IPS-20b (cell line): ENCODE results near the gene PEX10.
"Not testable (repeated sequence)": the region's sequence is repeated elsewhere in the genome, so short reads cannot be mapped to it uniquely, and the experiment has no call there.

ENCODE experiments used
- H3K27ac ChIP-seq: one replicate; pipeline ENCODE4 v1.5.1; 2013; ENCODE audit warnings: low read length
- H3K27me3 ChIP-seq: 2 replicates; pipeline ENCODE4 v1.6.1; 2013; ENCODE audit warnings: mild to moderate bottlenecking, low read length, inconsistent platforms; ENCODE audit not compliant: insufficient read depth
- H3K36me3 ChIP-seq: 2 replicates; pipeline ENCODE4 v1.6.1; 2013; ENCODE audit warnings: low read depth, mild to moderate bottlenecking, inconsistent platforms, low read length, moderate library complexity; ENCODE audit not compliant: insufficient read depth
- H3K4me1 ChIP-seq: 2 replicates; pipeline ENCODE4 v1.6.1; 2013; ENCODE audit warnings: mild to moderate bottlenecking, control low read depth, inconsistent platforms, low read length, moderate library complexity; ENCODE audit not compliant: insufficient read depth
- H3K4me3 ChIP-seq: 2 replicates; pipeline ENCODE4 v1.5.1; 2013; ENCODE audit warnings: mild to moderate bottlenecking, low read length, inconsistent platforms
- H3K9ac ChIP-seq: 2 replicates; pipeline ENCODE4 v1.6.1; 2013; ENCODE audit warnings: low read depth, mild to moderate bottlenecking, inconsistent platforms, low read length, moderate library complexity
- H3K9me3 ChIP-seq: 2 replicates; pipeline ENCODE4 v1.6.1; 2013; ENCODE audit warnings: mild to moderate bottlenecking, low read depth, low read length, inconsistent platforms; ENCODE audit not compliant: insufficient read depth

Gene PEX10

GRCh38 chr1:2440346-2440745 lies 28.0 kb upstream of the PEX10 start:
- not testable (repeated sequence) for H3K9ac ChIP-seq, H3K4me3 ChIP-seq, H3K4me1 ChIP-seq, H3K36me3 ChIP-seq, H3K27ac ChIP-seq, H3K9me3 ChIP-seq
- H3K27me3 ChIP-seq = peaks cover 39% of the 10 kb centered on the region

GRCh38 chr1:2439369-2439768 lies 27.0 kb upstream of the PEX10 start:
- Histone ChIP-seq H3K4me3 (no peak overlapping the region), H3K27me3 (peaks cover 30% of the 10 kb centered on the region), H3K4me1 (no peaks in the 10 kb centered on the region), H3K36me3 (no peaks in the 10 kb centered on the region), H3K27ac (no peak overlapping the region), H3K9ac (no peak overlapping the region), H3K9me3 (no peaks in the 10 kb centered on the region)

- Histone ChIP-seq H3K4me3 (no peak overlapping the region), H3K27ac (no peak overlapping the region), H3K9ac (no peak overlapping the region), H3K27me3 (peaks cover 23% of the 10 kb centered on the region), H3K36me3 (no peaks in the 10 kb centered on the region), H3K4me1 (no peaks in the 10 kb centered on the region), H3K9me3 (no peaks in the 10 kb centered on the region)
Measured at GRCh38 chr1:2438641-2439040, 26.3 kb upstream of the PEX10 start.

- Histone ChIP-seq H3K9me3 (no peaks in the 10 kb centered on the region), H3K36me3 (no peaks in the 10 kb centered on the region), H3K27me3 (peaks cover 19% of the 10 kb centered on the region), H3K4me3 (no peak overlapping the region), H3K27ac (no peak overlapping the region), H3K4me1 (no peaks in the 10 kb centered on the region), H3K9ac (no peak overlapping the region)
Measured at GRCh38 chr1:2438038-2438437, 25.7 kb upstream of the PEX10 start.

GRCh38 chr1:2437617-2438016 lies 25.3 kb upstream of the PEX10 start:
- Histone ChIP-seq H3K27me3 (peaks cover 15% of the 10 kb centered on the region), H3K27ac (no peak overlapping the region), H3K4me3 (no peak overlapping the region), H3K9me3 (no peaks in the 10 kb centered on the region), H3K36me3 (no peaks in the 10 kb centered on the region), H3K4me1 (no peaks in the 10 kb centered on the region), H3K9ac (no peak overlapping the region)

- H3K4me3 ChIP-seq = no peak overlapping the region
- peaks cover 7% of the 10 kb centered on the region for H3K27me3 ChIP-seq
- no peaks in the 10 kb centered on the region for H3K9me3 ChIP-seq
- H3K36me3 ChIP-seq = no peaks in the 10 kb centered on the region
- no peaks in the 10 kb centered on the region for H3K4me1 ChIP-seq
- H3K27ac ChIP-seq = no peak overlapping the region
- H3K9ac ChIP-seq = no peak overlapping the region
Measured at GRCh38 chr1:2436876-2437275, 24.5 kb upstream of the PEX10 start.

GRCh38 chr1:2435746-2436355 lies 23.5 kb upstream of the PEX10 start:
- no peaks in the 10 kb centered on the region; the same call in 1 of the 2 replicates for H3K27me3 ChIP-seq
- H3K4me3 ChIP-seq = no peak overlapping the region
- no peak overlapping the region for H3K27ac ChIP-seq
- no peaks in the 10 kb centered on the region for H3K9me3 ChIP-seq
- H3K9ac ChIP-seq = no peak overlapping the region
- no peaks in the 10 kb centered on the region for H3K36me3 ChIP-seq
- no peaks in the 10 kb centered on the region for H3K4me1 ChIP-seq

- H3K9ac ChIP-seq = no peak overlapping the region
- H3K36me3 ChIP-seq = no peaks in the 10 kb centered on the region
- H3K9me3 ChIP-seq = no peaks in the 10 kb centered on the region
- no peak overlapping the region for H3K27ac ChIP-seq
- H3K4me3 ChIP-seq = no peak overlapping the region
- H3K4me1 ChIP-seq = no peaks in the 10 kb centered on the region
- no peaks in the 10 kb centered on the region; the same call in 1 of the 2 replicates for H3K27me3 ChIP-seq
Measured at GRCh38 chr1:2435091-2435490, 22.7 kb upstream of the PEX10 start.

- Histone ChIP-seq H3K4me1 (no peaks in the 10 kb centered on the region), H3K36me3 (no peaks in the 10 kb centered on the region), H3K9me3 (no peaks in the 10 kb centered on the region), H3K27ac (no peak overlapping the region), H3K27me3 (no peaks in the 10 kb centered on the region; the same call in 1 of the 2 replicates), H3K9ac (no peak overlapping the region), H3K4me3 (no peak overlapping the region)
Measured at GRCh38 chr1:2433936-2434655, 21.7 kb upstream of the PEX10 start.

GRCh38 chr1:2433196-2433595 lies 20.8 kb upstream of the PEX10 start:
- no peak overlapping the region for H3K4me3 ChIP-seq
- no peaks in the 10 kb centered on the region for H3K4me1 ChIP-seq
- H3K27me3 ChIP-seq = no peaks in the 10 kb centered on the region; the same call in 1 of the 2 replicates
- no peak overlapping the region for H3K27ac ChIP-seq
- no peaks in the 10 kb centered on the region for H3K9me3 ChIP-seq
- no peak overlapping the region for H3K9ac ChIP-seq
- no peaks in the 10 kb centered on the region for H3K36me3 ChIP-seq

- H3K4me3 ChIP-seq = no peak overlapping the region
- no peaks in the 10 kb centered on the region; the same call in 1 of the 2 replicates for H3K27me3 ChIP-seq
- no peak overlapping the region for H3K27ac ChIP-seq
- no peaks in the 10 kb centered on the region for H3K9me3 ChIP-seq
- H3K9ac ChIP-seq = no peak overlapping the region
- H3K4me1 ChIP-seq = no peaks in the 10 kb centered on the region
- no peaks in the 10 kb centered on the region for H3K36me3 ChIP-seq
Measured at GRCh38 chr1:2432441-2432844, 20.1 kb upstream of the PEX10 start.

- no peaks in the 10 kb centered on the region for H3K9me3 ChIP-seq
- H3K27ac ChIP-seq = no peak overlapping the region
- H3K27me3 ChIP-seq = no peaks in the 10 kb centered on the region; the same call in 1 of the 2 replicates
- no peaks in the 10 kb centered on the region for H3K4me1 ChIP-seq
- H3K4me3 ChIP-seq = no peak overlapping the region
- no peak overlapping the region for H3K9ac ChIP-seq
- no peaks in the 10 kb centered on the region for H3K36me3 ChIP-seq
Measured at GRCh38 chr1:2431518-2431917, 19.2 kb upstream of the PEX10 start.
